BLaER1 treated with 17β-estradiol and CSF1 and Interleukin-3, amounts not matched to agents 10 nM and 100 nM (cell line): Measurements from ENCODE around the gene ZNF70.
A peak's percentile ranks its signal among the peaks of the same experiment; 100 is the strongest.

Experiments
- H3K27ac ChIP-seq, 11 experiments: shearing (Covaris generic); formaldehyde crosslinking; 2 replicates each; pipeline ENCODE4 v1.8.1; 2022
- H3K27me3 ChIP-seq, 11 experiments: shearing (Covaris generic); formaldehyde crosslinking; 2 replicates each; pipeline ENCODE4 v1.8.1; 2022
- H3K36me3 ChIP-seq, 11 experiments: shearing (Covaris generic); formaldehyde crosslinking; 2 replicates each; pipeline ENCODE4 v1.8.1; 2022
- H3K4me1 ChIP-seq, 10 experiments: shearing (Covaris generic); formaldehyde crosslinking; 2 replicates each; pipeline ENCODE4 v1.8.1; 2022
- H3K4me2 ChIP-seq, 11 experiments: shearing (Covaris generic); formaldehyde crosslinking; 2 replicates each; pipeline ENCODE4 v1.8.1; 2022
- H3K4me3 ChIP-seq, 10 experiments: shearing (Covaris generic); formaldehyde crosslinking; 2 replicates each; pipeline ENCODE4 v1.8.1; 2022
- H3K9ac ChIP-seq, 11 experiments: shearing (Covaris generic); formaldehyde crosslinking; 2 replicates each; pipeline ENCODE4 v1.8.1; 2022
- H3K9me3 ChIP-seq, 11 experiments: shearing (Covaris generic); formaldehyde crosslinking; replicated peaks in 1 of 11; 2 replicates each; pipeline ENCODE4 v1.8.1; 2022
- H4K20me1 ChIP-seq, 11 experiments: shearing (Covaris generic); formaldehyde crosslinking; 2 replicates each; pipeline ENCODE4 v1.8.1; 2022
- Cebpa-rat ChIP-seq, 11 experiments: shearing (Covaris generic); IDR thresholded peaks; 2 replicates each; pipeline ENCODE4 v1.8.1; 2022

ZNF70 gene

DNA sequence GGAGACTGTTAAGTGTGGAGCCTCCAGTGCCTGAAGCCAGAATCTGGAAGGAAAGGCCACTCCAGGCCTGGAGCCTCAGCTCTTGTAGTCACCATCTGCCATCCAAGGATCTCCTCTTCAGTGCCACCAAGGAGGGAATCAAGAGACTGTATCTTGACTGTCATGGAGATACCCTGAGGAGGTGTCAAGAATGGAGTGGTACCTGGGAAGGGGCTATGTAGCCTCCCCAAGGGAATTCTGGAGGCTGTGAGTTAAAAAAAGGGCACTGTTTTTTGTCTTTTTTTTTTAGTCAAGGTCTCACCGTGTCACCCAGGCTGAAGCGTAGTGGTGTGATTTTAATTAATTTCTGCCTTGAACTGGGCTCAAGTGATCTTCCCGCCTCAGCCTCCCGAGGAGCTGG, 8.7 kb upstream of the ZNF70 start:
- Histone ChIP-seq H3K27me3 (no peaks in the 10 kb centered on the region), H3K4me1 (peaks cover 37 to 96% (median 83%) of the 10 kb centered on the region in 10 experiments), H3K9me3 (no peaks in the 10 kb centered on the region), H3K27ac (peak overlapping the region in 1 of 11 experiments; percentile 34; a peak in 2 of 22 replicates), H3K36me3 (peaks cover under 1 to 7% (median 3%) of the 10 kb centered on the region in 11 experiments; a peak in 11 of 22 replicates), H4K20me1 (peaks cover 7 to 19% (median 10%) of the 10 kb centered on the region in 11 experiments; a peak in 20 of 22 replicates), H3K9ac (no peak overlapping the region), H3K4me3 (no peak overlapping the region), H3K4me2 (peak overlapping the region in 2 of 11 experiments; percentile 2 to 58; a peak in 1 of 22 replicates)
- TF ChIP-seq Cebpa-rat (IDR thresholded peaks at IDR 0.05) = no peak

DNA sequence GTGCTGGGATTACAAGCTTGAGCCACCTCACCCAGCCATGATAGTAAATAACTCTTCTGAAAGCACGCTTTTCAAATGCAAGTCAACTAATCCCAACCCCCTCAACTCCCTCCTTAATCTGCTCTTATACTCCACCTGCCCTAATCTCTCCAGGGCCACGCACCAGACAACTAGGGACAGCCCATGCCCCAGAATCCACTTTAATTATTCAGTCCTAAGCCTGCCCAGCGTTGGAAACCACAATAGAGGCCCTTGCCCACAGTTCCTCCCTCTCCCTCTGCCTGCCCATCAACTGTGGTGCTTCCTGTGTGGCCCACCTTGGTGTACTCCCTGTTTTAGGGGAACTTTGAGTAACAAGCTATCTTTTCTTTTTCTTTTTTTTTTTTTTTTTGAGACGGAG, 6.0 kb upstream of the ZNF70 start:
- Histone ChIP-seq H3K27me3 (no peaks in the 10 kb centered on the region), H3K4me1 (peaks cover 24 to 96% (median 80%) of the 10 kb centered on the region in 10 experiments), H3K27ac (peak overlapping the region in 6 of 11 experiments; percentile 36 to 100 (median 48); a peak in 11 of 22 replicates), H3K4me3 (no peak overlapping the region), H3K9ac (peak overlapping the region in 3 of 11 experiments; percentile 28 to 44 (median 35); a peak in 3 of 22 replicates), H3K4me2 (peak overlapping the region; percentile 30 to 99 (median 64); a peak in 21 of 22 replicates), H3K36me3 (no peaks in the 10 kb centered on the region), H4K20me1 (no peaks in the 10 kb centered on the region), H3K9me3 (no peaks in the 10 kb centered on the region)
- TF ChIP-seq Cebpa-rat (IDR thresholded peaks at IDR 0.05) = no peak

DNA sequence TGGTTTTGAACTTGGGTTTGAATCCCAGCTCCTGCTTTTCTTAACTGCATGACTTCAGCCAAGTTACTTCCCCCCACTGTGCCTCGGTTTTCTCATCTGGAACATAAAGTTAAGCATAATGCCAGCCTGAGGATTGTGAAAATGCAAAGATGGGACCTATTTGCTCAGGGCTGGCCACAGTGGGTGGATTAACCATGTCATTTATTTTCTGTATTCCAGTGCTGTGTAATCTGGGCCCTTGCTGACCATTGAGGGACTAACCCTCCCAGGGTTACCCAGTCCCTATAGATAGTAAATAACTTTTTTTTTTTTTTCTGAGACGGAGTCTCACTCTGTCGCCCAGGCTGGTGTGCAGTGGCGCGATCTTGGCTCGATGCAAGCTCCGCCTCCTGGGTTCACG, 4.8 kb upstream of the ZNF70 start:
- H3K9me3 ChIP-seq = no peaks in the 10 kb centered on the region
- H3K4me2 ChIP-seq = peak overlapping the region in 8 of 11 experiments; percentile 92 to 99 (median 96); a peak in 16 of 22 replicates
- peak overlapping the region in 7 of 11 experiments; percentile 7 to 100 (median 98); a peak in 13 of 22 replicates for H3K27ac ChIP-seq
- no peak overlapping the region for H3K4me3 ChIP-seq
- H3K4me1 ChIP-seq = peaks cover 23 to 91% (median 76%) of the 10 kb centered on the region in 10 experiments
- TF ChIP-seq Cebpa-rat (IDR thresholded peaks at IDR 0.05) = no peak
- no peaks in the 10 kb centered on the region for H3K36me3 ChIP-seq
- H3K27me3 ChIP-seq = no peaks in the 10 kb centered on the region
- H3K9ac ChIP-seq = peak overlapping the region in 4 of 11 experiments; percentile 3 to 90 (median 35); a peak in 7 of 22 replicates
- no peaks in the 10 kb centered on the region for H4K20me1 ChIP-seq

DNA sequence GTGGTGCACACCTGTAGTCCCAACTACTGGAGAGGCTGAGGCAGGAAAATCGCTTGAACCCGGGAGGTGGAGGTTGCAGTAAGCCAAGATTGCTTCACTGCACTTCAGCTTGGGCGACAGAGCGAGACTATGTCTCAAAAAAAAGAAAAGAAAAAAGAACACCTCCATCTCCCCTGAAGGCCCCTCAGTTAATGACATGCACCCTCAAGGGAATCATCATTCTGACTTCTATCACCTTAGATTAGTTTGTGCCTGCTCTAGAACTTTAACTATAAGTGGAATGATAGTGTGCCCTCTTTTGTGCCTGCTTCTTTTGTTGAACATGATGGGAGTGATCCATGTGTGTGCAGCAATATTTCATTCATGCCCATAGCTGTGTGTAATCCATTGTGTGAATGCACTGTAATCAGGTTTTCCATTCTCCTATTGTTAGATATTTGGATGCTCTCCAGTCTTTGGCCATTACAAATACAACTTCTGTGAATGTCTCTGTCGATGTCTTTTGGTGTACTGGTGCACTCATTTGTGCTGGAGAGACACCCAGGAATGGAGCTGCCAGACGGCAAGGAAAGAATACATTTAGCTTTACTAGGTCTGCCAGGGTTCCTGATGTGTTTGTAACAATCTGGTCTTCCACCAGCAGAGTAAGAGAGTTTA, 4.2 kb upstream of the ZNF70 start:
- peak overlapping the region in 3 of 10 experiments; percentile 72 to 75 (median 73); a peak in 4 of 20 replicates for H3K4me3 ChIP-seq
- peak overlapping the region in 9 of 11 experiments; percentile 92 to 99 (median 96); a peak in 18 of 22 replicates for H3K4me2 ChIP-seq
- peak overlapping the region in 7 of 11 experiments; percentile 7 to 100 (median 98); a peak in 13 of 22 replicates for H3K27ac ChIP-seq

DNA sequence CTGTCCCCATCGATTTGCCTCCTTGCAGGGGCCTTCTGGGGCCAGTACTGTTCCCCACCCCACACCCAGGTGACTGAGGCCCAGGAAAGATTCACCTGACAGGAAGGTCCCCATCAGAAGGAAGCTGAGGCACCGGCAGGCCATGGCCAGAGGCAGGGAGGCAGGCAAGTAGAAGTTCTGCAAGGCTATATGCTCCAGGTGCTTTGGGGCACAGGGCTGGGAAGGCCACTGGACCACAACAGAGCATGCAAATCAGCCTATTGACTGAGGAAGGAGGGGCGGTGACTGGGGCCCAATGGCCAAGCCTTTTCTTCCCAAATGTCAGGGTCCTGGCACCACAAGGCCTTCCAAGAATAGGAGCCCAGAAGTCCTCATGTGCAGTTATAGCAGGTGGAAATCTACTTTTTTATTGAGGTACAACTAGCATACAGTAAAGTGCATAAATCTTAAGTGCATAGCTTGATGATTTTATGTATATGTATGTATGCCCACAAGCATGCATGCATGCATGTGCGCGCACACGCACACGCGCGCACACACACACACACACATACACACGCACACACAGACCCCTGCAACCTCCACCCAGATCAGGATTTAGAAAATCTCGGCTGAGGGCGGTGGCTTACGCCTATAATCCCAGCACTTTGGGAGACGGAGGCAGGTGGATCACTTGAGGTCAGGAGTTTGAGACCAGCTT, 3.5 kb upstream of the ZNF70 start, which contains the start of gene VPREB3:
TSS of gene VPREB3 (minus strand) at position 206 of the 700 bp plus-strand sequence. CDS start at position 144, 62 bp downstream.
- H3K4me3 ChIP-seq = peak within 1 kb of the TSS in 7 of 10 experiments; percentile 3 to 80 (median 73); a peak in 12 of 20 replicates
- no peaks in the 10 kb centered on the region for H3K9me3 ChIP-seq
- H3K4me1 ChIP-seq = peaks cover 32 to 90% (median 77%) of the 10 kb centered on the region in 10 experiments
- no peaks in the 10 kb centered on the region for H3K27me3 ChIP-seq
- peak within 1 kb of the TSS in 8 of 11 experiments; percentile 93 to 100 (median 98); a peak in 16 of 22 replicates for H3K27ac ChIP-seq
- no peak for TF ChIP-seq Cebpa-rat (IDR thresholded peaks at IDR 0.05)
- peak within 1 kb of the TSS in 8 of 11 experiments; percentile 25 to 99 (median 96); a peak in 16 of 22 replicates for H3K9ac ChIP-seq
- H3K36me3 ChIP-seq = no peaks in the 10 kb centered on the region
- H3K4me2 ChIP-seq = peak within 1 kb of the TSS; percentile 42 to 99 (median 94); a peak in 20 of 22 replicates
- 0 out of 22 replicates have a peak, but pooled peaks cover 0 to 7% (median 0%) of the 10 kb centered on the region in 11 experiments for H4K20me1 ChIP-seq

More for the DNA sequence above, 4.2 kb upstream of the ZNF70 start:
- no peak for TF ChIP-seq Cebpa-rat (IDR thresholded peaks at IDR 0.05)
- Histone ChIP-seq H3K9ac (peak overlapping the region in 5 of 11 experiments; percentile 3 to 98 (median 59); a peak in 8 of 22 replicates), H3K9me3 (no peaks in the 10 kb centered on the region), H3K36me3 (no peaks in the 10 kb centered on the region), H3K4me1 (peaks cover 25 to 90% (median 72%) of the 10 kb centered on the region in 10 experiments), H4K20me1 (0 out of 22 replicates have a peak, but pooled peaks cover 0 to under 1% (median 0%) of the 10 kb centered on the region in 11 experiments), H3K27me3 (no peaks in the 10 kb centered on the region)

DNA sequence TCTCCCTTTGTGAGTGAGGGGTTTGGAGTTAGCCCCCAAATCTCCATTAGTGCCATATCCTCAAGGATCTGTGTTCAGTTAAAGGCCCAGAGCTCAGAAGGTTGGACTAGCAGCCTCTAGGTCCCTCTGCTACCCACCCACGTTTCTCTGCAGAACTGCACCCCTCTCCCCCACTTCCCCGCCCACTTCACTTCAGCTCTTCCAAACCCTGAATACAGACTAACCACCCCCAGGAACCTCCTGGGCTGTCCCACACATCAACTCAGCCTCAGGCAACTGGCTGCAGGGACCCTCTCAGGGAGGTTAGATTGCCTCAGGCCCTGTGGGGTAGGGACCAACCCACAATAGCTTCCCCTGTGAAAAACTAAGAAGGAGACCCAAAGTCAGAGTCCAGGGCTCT, 2.5 kb upstream of the ZNF70 start:
- H3K27ac ChIP-seq = peak overlapping the region in 8 of 11 experiments; percentile 93 to 100 (median 98); a peak in 16 of 22 replicates
- H3K9ac ChIP-seq = peak overlapping the region in 8 of 11 experiments; percentile 25 to 99 (median 96); a peak in 16 of 22 replicates
- no peaks in the 10 kb centered on the region for H3K27me3 ChIP-seq
- peak overlapping the region; percentile 42 to 99 (median 94); a peak in 20 of 22 replicates for H3K4me2 ChIP-seq
- no peaks in the 10 kb centered on the region for H3K9me3 ChIP-seq
- H4K20me1 ChIP-seq = peaks cover 0 to 7% (median 0%) of the 10 kb centered on the region in 11 experiments; a peak in 1 of 22 replicates
- peaks cover 34 to 93% (median 86%) of the 10 kb centered on the region in 10 experiments for H3K4me1 ChIP-seq
- H3K36me3 ChIP-seq = no peaks in the 10 kb centered on the region
- no peak for TF ChIP-seq Cebpa-rat (IDR thresholded peaks at IDR 0.05)
- peak overlapping the region in 7 of 10 experiments; percentile 3 to 80 (median 73); a peak in 12 of 20 replicates for H3K4me3 ChIP-seq

DNA sequence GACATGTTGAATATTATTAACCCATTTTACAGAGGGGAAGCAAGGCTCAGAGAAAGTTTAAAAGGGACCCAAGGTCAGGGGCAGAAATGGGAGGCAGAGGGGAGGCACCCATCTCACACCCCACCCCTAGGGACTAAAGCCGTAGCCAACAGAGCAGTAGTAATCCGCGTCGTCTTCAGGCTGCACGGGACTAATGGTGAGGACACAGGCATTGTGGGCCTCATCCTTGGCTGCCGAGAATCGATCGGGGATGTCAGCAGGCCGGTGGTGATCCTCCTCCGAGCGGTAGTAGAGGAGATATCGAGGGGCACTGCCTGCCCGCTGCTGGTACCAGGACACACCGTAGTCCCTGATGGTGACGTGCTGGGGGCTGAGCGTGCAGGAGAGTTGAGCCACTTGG, 1.8 kb upstream of the ZNF70 start:
- peak overlapping the region in 9 of 11 experiments; percentile 28 to 99 (median 96); a peak in 17 of 22 replicates for H3K9ac ChIP-seq
- H3K9me3 ChIP-seq = no peaks in the 10 kb centered on the region
- H3K27ac ChIP-seq = peak overlapping the region in 10 of 11 experiments; percentile 30 to 100 (median 97); a peak in 18 of 22 replicates
- peaks cover 0 to 11% (median 0%) of the 10 kb centered on the region in 11 experiments; a peak in 2 of 22 replicates for H4K20me1 ChIP-seq
- no peaks in the 10 kb centered on the region for H3K36me3 ChIP-seq
- 0 out of 22 replicates have a peak, but pooled peaks of 1 of the 11 experiments have one; percentile 5 for TF ChIP-seq Cebpa-rat (IDR thresholded peaks at IDR 0.05)
- H3K4me1 ChIP-seq = peaks cover 39 to 93% (median 89%) of the 10 kb centered on the region in 10 experiments
- no peaks in the 10 kb centered on the region for H3K27me3 ChIP-seq
- H3K4me2 ChIP-seq = peak overlapping the region; percentile 74 to 99 (median 94)
- peak overlapping the region in 7 of 10 experiments; percentile 72 to 88 (median 79); a peak in 14 of 20 replicates for H3K4me3 ChIP-seq

DNA sequence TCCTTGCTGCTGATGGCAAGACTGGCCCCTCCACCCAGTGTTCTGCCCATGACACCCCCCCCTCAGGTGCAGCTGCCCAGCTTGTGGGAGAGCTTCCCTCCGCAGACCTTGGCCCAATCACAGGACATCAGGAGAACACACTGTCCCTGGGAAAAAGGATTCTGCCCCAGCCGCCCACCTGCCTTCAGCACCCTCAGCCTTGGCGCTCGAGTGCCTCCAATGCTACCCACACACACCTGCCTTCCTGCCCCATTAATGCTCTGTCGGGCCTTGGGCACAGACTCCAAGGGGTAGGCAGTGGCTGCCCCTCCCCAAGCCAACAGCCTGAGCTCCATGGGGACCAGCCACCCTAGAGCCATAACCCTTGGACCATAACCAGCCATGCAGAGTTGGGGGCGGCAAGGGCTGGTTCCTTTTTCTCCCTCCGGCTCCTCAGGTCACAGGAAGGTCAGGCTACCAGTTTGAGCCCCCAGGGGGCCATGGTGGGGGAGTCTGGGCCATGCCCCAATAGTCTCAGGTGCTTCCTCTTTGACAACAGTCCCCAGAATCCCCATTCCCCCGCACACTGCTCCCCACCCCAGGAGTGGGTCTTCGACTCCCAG, 1.3 kb upstream of the ZNF70 start:
- peaks cover 42 to 93% (median 88%) of the 10 kb centered on the region in 10 experiments for H3K4me1 ChIP-seq
- H3K9ac ChIP-seq = peak overlapping the region; percentile 86 to 99 (median 92); a peak in 21 of 22 replicates
- peak overlapping the region; percentile 74 to 99 (median 94) for H3K4me2 ChIP-seq
- TF ChIP-seq Cebpa-rat (IDR thresholded peaks at IDR 0.05) = no peak
- peak overlapping the region; percentile 86 to 100 (median 96); a peak in 21 of 22 replicates for H3K27ac ChIP-seq
- H3K27me3 ChIP-seq = no peaks in the 10 kb centered on the region
- H3K4me3 ChIP-seq = peak overlapping the region; percentile 72 to 88 (median 79)
- peaks cover 0 to 3% (median 0%) of the 10 kb centered on the region in 11 experiments; a peak in 2 of 22 replicates for H3K36me3 ChIP-seq
- peaks cover 0 to 16% (median 0%) of the 10 kb centered on the region in 11 experiments; a peak in 2 of 22 replicates for H4K20me1 ChIP-seq
- H3K9me3 ChIP-seq = no peaks in the 10 kb centered on the region
